Stimulated activated CD4-positive, alpha-beta T cell treated with anti-CD3 and anti-CD28 coated beads, Interleukin-4, amount 100 ng/mL, for 48 hours (primary cell): ENCODE measurements around the gene TRAPPC13.

ENCODE experiments used
- DNase-seq, 2 donors: peaks; one replicate each; pipeline ENCODE4 v3.0.0-alpha.2; 2020; ENCODE audit warnings: low read depth in 2 of 2

The TRAPPC13 gene

DNA sequence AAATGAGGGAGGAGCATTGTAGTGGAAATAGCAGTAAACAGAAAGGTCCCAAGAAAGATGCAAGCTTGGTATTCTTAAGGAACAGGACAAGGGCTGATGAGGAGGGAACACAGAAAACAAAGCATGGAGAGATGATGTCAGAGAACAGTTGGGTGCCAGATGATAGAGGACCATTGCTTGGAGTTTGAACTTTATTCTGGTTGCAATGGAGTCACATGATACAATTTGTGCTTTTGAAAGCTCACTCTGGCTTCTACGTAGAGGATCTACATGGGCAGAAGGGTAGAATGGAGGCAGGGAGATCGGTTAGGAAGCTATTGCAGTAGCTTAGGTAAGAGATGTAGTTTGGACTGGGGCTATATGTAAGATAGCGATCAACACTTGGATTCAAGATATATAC, 57.3 kb downstream of the TRAPPC13 start:
- DNase-seq: no peak

DNA sequence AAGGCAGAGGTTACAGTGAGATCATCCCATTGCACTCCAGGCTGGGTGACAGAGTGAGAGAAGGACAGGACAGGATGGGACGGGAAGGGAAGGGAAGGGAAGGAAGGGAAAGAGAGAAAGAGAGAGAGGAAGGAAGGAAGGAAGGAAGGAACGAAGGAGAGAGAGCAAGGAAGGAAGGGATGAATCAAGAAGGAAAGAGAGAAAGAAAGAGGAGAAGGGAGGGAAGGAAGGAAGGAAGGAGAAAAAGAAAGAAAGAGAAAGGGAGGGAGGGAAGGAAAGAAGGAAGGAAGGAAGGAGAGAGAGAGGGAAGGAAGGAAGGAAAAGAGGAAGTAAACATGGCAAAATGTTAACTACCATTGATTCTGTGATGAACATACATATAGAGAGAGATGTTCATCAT, 68.3 kb downstream of the TRAPPC13 start:
- DNase-seq: no peak

DNA sequence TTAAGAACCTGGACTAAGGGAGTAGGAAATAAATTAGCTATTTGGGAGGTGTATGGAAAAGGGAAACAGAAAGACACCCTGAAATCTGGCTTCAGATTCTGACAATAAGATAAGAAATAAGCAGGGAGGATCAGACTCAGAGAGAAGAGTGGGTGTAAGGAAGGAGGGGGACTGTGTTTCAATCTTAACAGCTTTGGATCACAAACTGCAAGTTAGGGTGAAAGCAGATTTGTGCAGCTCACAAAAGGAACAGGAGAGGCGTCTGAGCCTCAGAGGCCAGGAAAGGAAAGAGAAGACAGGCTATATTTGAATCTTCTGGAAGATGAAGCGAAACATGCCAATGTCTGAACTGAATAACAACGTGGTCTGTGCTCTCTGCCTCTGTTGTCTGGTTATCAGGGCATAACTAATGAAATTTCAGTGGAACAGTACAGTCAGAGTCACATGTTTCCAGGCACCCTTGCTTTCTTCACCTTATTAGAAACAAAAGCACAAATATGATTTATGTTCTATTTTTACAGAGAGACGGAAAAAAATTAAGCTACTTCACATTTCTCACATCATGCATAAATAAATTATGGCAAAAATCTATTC, 70.4 kb downstream of the TRAPPC13 start:
- DNase-seq: no peak

DNA sequence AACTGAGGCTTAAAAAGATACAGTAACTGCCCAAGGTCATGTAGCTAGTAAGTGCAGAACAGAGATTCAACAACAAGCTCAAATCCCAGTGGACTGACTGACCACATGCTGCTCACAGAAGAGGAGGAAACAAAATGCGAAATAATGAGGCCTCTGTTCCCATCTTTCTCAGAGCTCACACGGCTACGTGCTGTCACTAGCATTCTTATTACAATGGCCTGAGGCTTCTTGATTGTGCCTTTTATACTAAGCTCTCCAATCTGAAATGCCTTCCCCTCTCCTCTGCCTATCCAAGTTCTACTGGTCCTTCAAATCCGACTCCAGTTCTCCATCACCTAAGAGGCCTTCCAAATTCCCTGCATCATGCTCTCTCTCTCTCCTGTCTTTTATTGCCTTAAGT, 71.1 kb downstream of the TRAPPC13 start:
- DNase-seq: no peak

DNA sequence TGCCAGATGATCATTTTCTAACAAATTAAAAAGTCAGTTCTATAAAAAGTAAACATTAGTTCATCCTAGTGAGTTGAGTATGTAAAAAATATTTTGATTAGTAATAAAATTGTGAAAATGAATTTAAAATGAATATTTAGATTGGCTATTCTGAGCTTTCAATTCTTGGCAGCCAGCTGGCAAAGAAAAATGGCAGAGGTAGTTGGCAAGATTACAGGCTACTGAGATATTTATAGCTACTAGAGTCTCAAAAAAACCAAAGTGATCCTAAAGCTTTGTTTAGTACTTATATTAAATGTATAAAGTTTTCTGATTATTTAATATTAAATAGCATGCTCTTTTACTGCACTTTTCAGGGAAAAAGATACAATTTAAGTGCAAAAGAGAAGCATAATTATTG, 72.1 kb downstream of the TRAPPC13 start:
- DNase-seq: no peak

DNA sequence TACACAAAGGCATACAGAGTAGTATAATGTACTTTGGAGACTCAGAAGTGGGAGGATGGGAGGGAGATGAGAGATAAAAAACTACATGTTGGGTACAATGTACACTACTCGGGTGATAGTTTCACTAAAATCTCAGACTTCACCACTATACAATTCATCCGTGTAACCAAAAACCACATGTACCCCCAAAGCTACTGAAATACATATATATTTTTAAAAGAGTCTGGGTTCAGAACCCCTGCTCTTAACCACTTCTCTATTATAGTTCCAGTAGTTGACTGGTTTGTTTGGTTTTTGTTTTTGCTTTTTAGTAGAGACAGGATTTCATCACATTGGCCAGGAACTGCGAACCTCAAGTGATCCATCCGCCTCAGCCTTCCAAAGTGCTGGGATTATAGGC, 74.5 kb downstream of the TRAPPC13 start:
- DNase-seq: no peak

DNA sequence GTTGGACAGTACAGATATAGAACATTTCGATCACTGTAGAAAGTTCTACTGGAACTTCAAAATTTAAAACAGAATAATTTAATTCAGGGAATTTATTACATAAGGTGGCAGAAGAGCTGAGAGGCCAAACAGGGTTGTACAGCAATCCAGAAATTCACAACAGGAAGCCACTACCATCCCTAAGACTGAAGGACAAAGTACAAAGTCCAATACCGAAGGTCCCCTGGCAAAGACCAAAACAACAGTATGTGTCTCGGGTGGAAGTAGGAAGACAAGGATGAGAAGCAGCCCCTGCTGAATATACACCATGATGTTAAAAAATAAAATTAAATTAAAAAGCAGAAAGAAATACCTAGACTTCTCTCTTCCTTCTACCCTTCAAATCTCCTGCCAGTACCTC, 77.2 kb downstream of the TRAPPC13 start:
- no peak for DNase-seq

DNA sequence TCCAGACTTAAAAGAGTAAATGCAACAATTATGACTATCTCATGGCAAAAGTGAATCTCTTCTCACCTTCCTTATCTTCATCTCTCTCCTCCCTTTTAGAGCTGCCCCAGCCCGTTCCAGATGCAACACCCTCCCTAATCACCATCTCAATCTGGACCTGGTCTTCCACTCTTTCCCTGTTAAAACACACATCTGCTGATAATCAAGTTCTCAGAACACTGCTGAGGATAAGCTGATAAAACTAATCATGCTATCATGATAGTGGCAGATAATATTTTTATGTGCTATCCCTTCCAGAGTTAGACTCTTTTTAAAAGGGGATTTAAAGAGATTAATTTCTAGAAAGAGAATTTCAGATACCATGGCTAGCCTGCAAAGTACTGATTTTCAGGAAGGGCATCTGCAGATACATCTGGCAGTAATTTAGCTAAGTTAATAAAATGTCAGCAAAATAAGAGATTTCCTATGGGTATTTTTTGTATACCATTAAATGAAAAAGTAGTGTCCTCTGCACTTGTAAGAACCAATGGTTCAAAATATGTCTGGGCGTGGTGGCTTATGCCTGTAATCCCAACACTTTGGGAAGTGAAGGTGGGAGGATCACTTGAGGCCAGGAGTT, 79.9 kb downstream of the TRAPPC13 start:
- DNase-seq: no peak

DNA sequence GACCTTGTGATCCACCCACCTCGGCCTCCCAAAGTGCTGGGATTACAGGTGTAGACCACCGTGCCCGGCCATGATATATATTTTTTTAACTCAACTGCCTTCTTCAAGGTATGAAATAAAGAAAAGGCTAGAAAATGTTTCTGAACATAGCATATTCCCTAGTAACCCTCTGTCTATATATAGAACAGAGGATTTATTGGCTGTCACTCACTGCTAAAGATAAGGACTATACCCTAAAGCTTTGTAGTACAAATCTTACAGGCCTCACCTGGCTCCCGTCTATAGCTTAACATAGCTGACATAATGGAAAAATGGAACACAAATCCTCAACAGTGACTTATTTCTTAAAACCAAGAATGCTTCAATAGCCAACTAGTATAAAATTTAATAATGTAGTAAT, 82.8 kb downstream of the TRAPPC13 start:
- no peak for DNase-seq

DNA sequence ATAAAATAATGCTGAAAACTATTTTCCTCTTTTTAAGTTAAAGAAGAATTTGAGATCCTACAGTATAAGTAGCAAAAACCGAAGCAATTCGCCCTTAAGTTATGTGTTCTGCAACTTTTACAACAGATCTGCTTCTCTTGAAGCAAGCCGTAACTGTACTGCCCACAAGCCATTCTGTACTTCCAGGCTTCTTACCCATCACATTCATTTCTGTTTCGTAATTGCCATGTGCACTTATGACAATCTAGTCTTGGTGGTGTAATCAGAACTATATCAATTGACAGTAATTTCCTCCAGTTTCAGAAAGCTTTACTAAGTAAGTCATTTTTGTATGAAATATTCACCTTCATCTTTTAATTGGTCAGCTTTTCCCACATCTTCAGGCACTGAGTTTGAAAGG, 83.3 kb downstream of the TRAPPC13 start:
- no peak for DNase-seq
